GM18870 (cell line): ENCODE data around the gene RRP8.

Source experiments
- ATAC-seq: cut with Tn5 transposase; IDR thresholded peaks from one replicate; pipeline ENCODE4 v1.9.1; 2021; ENCODE audit warnings: moderate library complexity; ENCODE audit not compliant: unreplicated experiment

RRP8 gene

GRCh38 chr11:6548641-6549040 lies 54.8 kb downstream of the RRP8 start:
- no peak for ATAC-seq

GRCh38 chr11:6548121-6548520 lies 55.3 kb downstream of the RRP8 start:
- ATAC-seq = no peak

- ATAC-seq = no peak
Observed at GRCh38 chr11:6547177-6547576, 56.2 kb downstream of the RRP8 start.

GRCh38 chr11:6546735-6547134 lies 56.7 kb downstream of the RRP8 start:
- ATAC-seq = no peak

GRCh38 chr11:6545917-6546605 lies 57.4 kb downstream of the RRP8 start:
- no peak for ATAC-seq
